PFSK-1 (cell line): ENCODE results near the gene MCOLN2.

Experiments
- FOXP2 ChIP-seq: optimal IDR thresholded peaks from 2 replicates; pipeline ENCODE3; 2011; ENCODE audit warnings: borderline replicate concordance, control low read depth, inconsistent platforms; ENCODE audit not compliant: insufficient read depth; ENCODE audit errors: extremely low read length, extremely low read depth
- POLR2AphosphoS5 ChIP-seq: IDR thresholded peaks from 2 replicates; pipeline ENCODE4 v1.6.1; 2012; ENCODE audit warnings: low read depth, mild to moderate bottlenecking, control low read depth, low read length, moderate library complexity
- SIN3A ChIP-seq: IDR thresholded peaks from 2 replicates; pipeline ENCODE4 v1.6.1; 2012; ENCODE audit warnings: mild to moderate bottlenecking, low read length, moderate library complexity, borderline replicate concordance; ENCODE audit not compliant: insufficient read depth
- TAF1 ChIP-seq: IDR thresholded peaks from 2 replicates; pipeline ENCODE4 v1.6.1; 2012; ENCODE audit warnings: low read length, control low read depth, borderline replicate concordance; ENCODE audit not compliant: insufficient read depth
- TF ChIP-seq, protein P1 (sequence below), 2 experiments: IDR thresholded peaks; 2 replicates each; pipeline versions ENCODE4 v1.6.1 to v1.8.0; 2011 to 2012; ENCODE audit warnings: low read depth in 2 of 2, low read length in 2 of 2, control low read depth in 1 of 2, inconsistent platforms in 1 of 2, mild to moderate bottlenecking in 1 of 2, moderate library complexity in 1 of 2; ENCODE audit not compliant: insufficient read depth in 1 of 2

- TF ChIP-seq, protein P1, sequence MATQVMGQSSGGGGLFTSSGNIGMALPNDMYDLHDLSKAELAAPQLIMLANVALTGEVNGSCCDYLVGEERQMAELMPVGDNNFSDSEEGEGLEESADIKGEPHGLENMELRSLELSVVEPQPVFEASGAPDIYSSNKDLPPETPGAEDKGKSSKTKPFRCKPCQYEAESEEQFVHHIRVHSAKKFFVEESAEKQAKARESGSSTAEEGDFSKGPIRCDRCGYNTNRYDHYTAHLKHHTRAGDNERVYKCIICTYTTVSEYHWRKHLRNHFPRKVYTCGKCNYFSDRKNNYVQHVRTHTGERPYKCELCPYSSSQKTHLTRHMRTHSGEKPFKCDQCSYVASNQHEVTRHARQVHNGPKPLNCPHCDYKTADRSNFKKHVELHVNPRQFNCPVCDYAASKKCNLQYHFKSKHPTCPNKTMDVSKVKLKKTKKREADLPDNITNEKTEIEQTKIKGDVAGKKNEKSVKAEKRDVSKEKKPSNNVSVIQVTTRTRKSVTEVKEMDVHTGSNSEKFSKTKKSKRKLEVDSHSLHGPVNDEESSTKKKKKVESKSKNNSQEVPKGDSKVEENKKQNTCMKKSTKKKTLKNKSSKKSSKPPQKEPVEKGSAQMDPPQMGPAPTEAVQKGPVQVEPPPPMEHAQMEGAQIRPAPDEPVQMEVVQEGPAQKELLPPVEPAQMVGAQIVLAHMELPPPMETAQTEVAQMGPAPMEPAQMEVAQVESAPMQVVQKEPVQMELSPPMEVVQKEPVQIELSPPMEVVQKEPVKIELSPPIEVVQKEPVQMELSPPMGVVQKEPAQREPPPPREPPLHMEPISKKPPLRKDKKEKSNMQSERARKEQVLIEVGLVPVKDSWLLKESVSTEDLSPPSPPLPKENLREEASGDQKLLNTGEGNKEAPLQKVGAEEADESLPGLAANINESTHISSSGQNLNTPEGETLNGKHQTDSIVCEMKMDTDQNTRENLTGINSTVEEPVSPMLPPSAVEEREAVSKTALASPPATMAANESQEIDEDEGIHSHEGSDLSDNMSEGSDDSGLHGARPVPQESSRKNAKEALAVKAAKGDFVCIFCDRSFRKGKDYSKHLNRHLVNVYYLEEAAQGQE (IDR thresholded peaks at IDR 0.05; ENCODE audit: insufficient read depth in 1 of 2, low read depth in 2 of 2, low read length in 2 of 2): no peak
- no peak for TF ChIP-seq TAF1
- TF ChIP-seq POLR2AphosphoS5: no peak
- no peak for TF ChIP-seq SIN3A
- no peak for TF ChIP-seq FOXP2
Measured at GRCh38 chr1:84913555-84913892, 83.4 kb downstream of the MCOLN2 start.
